HEK293 (cell line): Measurements from ENCODE around the gene HDAC10.

Experiments
- CTCF ChIA-PET: fragments of 350-600 bp; formaldehyde crosslinking; extraction: SDS; loops from one replicate; lab custom pipeline; 2021; ENCODE audit warnings: antibody characterized with exemption; lab: Yijun Ruan, JAX
- POLR2A ChIA-PET: fragments of 300-600 bp; formaldehyde crosslinking; extraction: SDS; loops from one replicate; lab custom pipeline; 2020; ENCODE audit warnings: antibody characterized with exemption, inconsistent platforms; lab: Yijun Ruan, JAX
- H3K27ac ChIP-seq: fragments of 200-500 bp; sonication (Bioruptor generic); 2 replicates; pipeline ENCODE4 v1.5.1; 2014; ENCODE audit warnings: low read depth, low read length, control low read depth, inconsistent platforms; ENCODE audit errors: extremely low read depth
- H3K36me3 ChIP-seq, 2 experiments: fragments of 200-500 bp in 1 of 2; sonication (Bioruptor generic) in 1 of 2; 1 replicate in 1 of 2; 2 replicates in 1 of 2; pipeline ENCODE4 v1.5.1; 2014 to 2017; ENCODE audit warnings: inconsistent platforms in 2 of 2, low read length in 2 of 2; ENCODE audit not compliant: control insufficient read depth in 2 of 2, insufficient read depth in 1 of 2
- H3K4me1 ChIP-seq: fragments of 200-500 bp; sonication (Bioruptor generic); 2 replicates; pipeline ENCODE4 v1.5.1; 2014; ENCODE audit warnings: mild to moderate bottlenecking, low read length, inconsistent platforms; ENCODE audit not compliant: control insufficient read depth, insufficient read depth
- H3K4me3 ChIP-seq: 2 replicates; pipeline ENCODE4 v1.5.1; 2011; ENCODE audit warnings: low read depth, mild to moderate bottlenecking, control low read depth, low read length, moderate library complexity
- H3K9me3 ChIP-seq: fragments of 200-500 bp; sonication (Bioruptor generic); 2 replicates; pipeline ENCODE4 v1.5.1; 2014; ENCODE audit warnings: low read depth, low read length, inconsistent platforms; ENCODE audit not compliant: control insufficient read depth, insufficient read depth
- BCL11A ChIP-seq: fragments of 450-650 bp; formaldehyde crosslinking; IDR thresholded peaks from 2 replicates; pipeline ENCODE4 v1.5.1; 2016; ENCODE audit warnings: low read depth, missing biosample characterization, missing genetic modification characterization
- BCL11B ChIP-seq: fragments of 450-650 bp; formaldehyde crosslinking; IDR thresholded peaks from 2 replicates; pipeline ENCODE4 v1.5.1; 2016; ENCODE audit warnings: low read depth, missing biosample characterization, missing genetic modification characterization
- GLI4 ChIP-seq: fragments of 450-650 bp; formaldehyde crosslinking; IDR thresholded peaks from 2 replicates; pipeline ENCODE4 v1.5.1; 2016; ENCODE audit warnings: missing biosample characterization, missing genetic modification characterization
- HIC1 ChIP-seq: fragments of 450-650 bp; formaldehyde crosslinking; IDR thresholded peaks from 2 replicates; pipeline ENCODE4 v1.5.1; 2016; ENCODE audit warnings: missing biosample characterization, missing genetic modification characterization
- HOXD13 ChIP-seq: sonication (generic); formaldehyde crosslinking; IDR thresholded peaks from 2 replicates; pipeline ENCODE4 v1.8.0; 2022; ENCODE audit warnings: missing genetic modification reagents, borderline replicate concordance
- KLF1 ChIP-seq: fragments of 450-650 bp; formaldehyde crosslinking; IDR thresholded peaks from 2 replicates; pipeline ENCODE4 v1.5.1; 2016; ENCODE audit warnings: missing biosample characterization, missing genetic modification characterization
- KLF16 ChIP-seq: fragments of 450-650 bp; formaldehyde crosslinking; IDR thresholded peaks from 2 replicates; pipeline ENCODE4 v1.5.1; 2017; ENCODE audit warnings: missing biosample characterization, missing genetic modification characterization
- OVOL3 ChIP-seq: fragments of 450-650 bp; formaldehyde crosslinking; IDR thresholded peaks from 2 replicates; pipeline ENCODE4 v1.5.1; 2016; ENCODE audit warnings: missing biosample characterization, missing genetic modification characterization
- ZBTB1 ChIP-seq: fragments of 450-650 bp; formaldehyde crosslinking; IDR thresholded peaks from 2 replicates; pipeline ENCODE4 v1.5.1; 2016; ENCODE audit warnings: missing biosample characterization, missing genetic modification characterization
- ZBTB21 ChIP-seq: fragments of 450-650 bp; formaldehyde crosslinking; IDR thresholded peaks from 2 replicates; pipeline ENCODE4 v1.5.1; 2017; ENCODE audit warnings: missing biosample characterization, missing genetic modification characterization
- ZBTB6 ChIP-seq: fragments of 450-650 bp; formaldehyde crosslinking; IDR thresholded peaks from 2 replicates; pipeline ENCODE4 v1.5.1; 2017; ENCODE audit warnings: missing biosample characterization, missing genetic modification characterization
- ZNF155 ChIP-seq: fragments of 450-650 bp; formaldehyde crosslinking; IDR thresholded peaks from 2 replicates; pipeline ENCODE4 v1.5.1; 2016; ENCODE audit warnings: missing biosample characterization, missing genetic modification characterization
- ZNF157 ChIP-seq: fragments of 450-650 bp; formaldehyde crosslinking; IDR thresholded peaks from 2 replicates; pipeline ENCODE4 v1.5.1; 2016; ENCODE audit warnings: missing biosample characterization, missing genetic modification characterization
- ZNF548 ChIP-seq: fragments of 450-650 bp; formaldehyde crosslinking; IDR thresholded peaks from 2 replicates; pipeline ENCODE4 v1.5.1; 2016; ENCODE audit warnings: missing biosample characterization, missing genetic modification characterization
- ZNF555 ChIP-seq: fragments of 450-650 bp; formaldehyde crosslinking; conservative IDR thresholded peaks from 2 replicates; pipeline ENCODE4 v1.5.1; 2017; ENCODE audit warnings: missing biosample characterization, mild to moderate bottlenecking, missing genetic modification characterization, inconsistent platforms
- ZNF596 ChIP-seq: fragments of 450-650 bp; IDR thresholded peaks from 2 replicates; pipeline ENCODE4 v1.5.0; 2018; ENCODE audit warnings: missing biosample characterization, mild to moderate bottlenecking, missing genetic modification characterization, moderate library complexity
- ZNF600 ChIP-seq: fragments of 450-650 bp; formaldehyde crosslinking; IDR thresholded peaks from 2 replicates; pipeline ENCODE4 v1.5.1; 2016; ENCODE audit warnings: missing biosample characterization, missing genetic modification characterization
- ZNF610 ChIP-seq: fragments of 450-650 bp; formaldehyde crosslinking; IDR thresholded peaks from 2 replicates; pipeline ENCODE4 v1.5.1; 2016; ENCODE audit warnings: missing biosample characterization, missing genetic modification characterization, borderline replicate concordance
- ZNF639 ChIP-seq: fragments of 450-650 bp; formaldehyde crosslinking; IDR thresholded peaks from 2 replicates; pipeline ENCODE4 v1.5.1; 2016; ENCODE audit warnings: missing biosample characterization, missing genetic modification characterization
- ZNF664 ChIP-seq: fragments of 450-650 bp; formaldehyde crosslinking; IDR thresholded peaks from 2 replicates; pipeline ENCODE4 v1.5.1; 2016; ENCODE audit warnings: missing biosample characterization, missing genetic modification characterization
- ZNF776 ChIP-seq: fragments of 450-650 bp; formaldehyde crosslinking; IDR thresholded peaks from 2 replicates; pipeline ENCODE4 v1.5.0; 2017; ENCODE audit warnings: missing biosample characterization, missing genetic modification characterization, borderline replicate concordance
- ZNF792 ChIP-seq: fragments of 450-650 bp; formaldehyde crosslinking; IDR thresholded peaks from 2 replicates; pipeline ENCODE4 v1.5.1; 2016; ENCODE audit warnings: missing biosample characterization, missing genetic modification characterization

The HDAC10 gene

GRCh38 chr22:50253941-50254340 lies 2.9 kb upstream of the HDAC10 start:
- Histone ChIP-seq H3K4me1 (peaks cover 9% of the 10 kb centered on the region), H3K36me3 (peaks cover 0 to 80% of the 10 kb centered on the region in 2 experiments; a peak in 1 of 3 replicates), H3K9me3 (no peaks in the 10 kb centered on the region), H3K4me3 (no peak overlapping the region), H3K27ac (no peak overlapping the region)
- TF ChIP-seq HIC1 (0 out of 2 replicates have a peak, but pooled peaks have one; percentile 16), ZNF792 (0 out of 2 replicates have a peak, but pooled peaks have one; percentile 20), KLF16 (no peak), ZNF600 (tag by site-specific recombination) (0 out of 2 replicates have a peak, but pooled peaks have one; percentile 38), ZNF548 (tag by site-specific recombination) (no peak), HOXD13 (CRISPR knock-in tag) (no peak), ZNF776 (tag by site-specific recombination) (no peak), KLF1 (peak; percentile 47; the same call in 1 of the 2 replicates)
- ChIA-PET POLR2A (no interaction called here), CTCF (interaction anchor here (0.7 kb wide), 1 partner anchor 22 kb away, joined by 3 read pairs; no protein-coding TSS in a partner anchor)

GRCh38 chr22:50253046-50253915 lies 2.2 kb upstream of the HDAC10 start:
- peaks cover 9% of the 10 kb centered on the region for H3K4me1 ChIP-seq
- TF ChIP-seq ZNF792, result no peak
- no peak for TF ChIP-seq ZNF639 (tag by site-specific recombination)
- TF ChIP-seq ZNF155 (tag by site-specific recombination), result no peak
- TF ChIP-seq ZBTB6 (tag by site-specific recombination), result no peak
- no peak for TF ChIP-seq ZNF596 (tag by site-specific recombination)
- TF ChIP-seq ZNF610 (tag by site-specific recombination), result no peak
- no peak for TF ChIP-seq OVOL3 (tag by site-specific recombination)
- TF ChIP-seq ZNF600 (tag by site-specific recombination), result no peak
- peak; percentile 79 for TF ChIP-seq BCL11B (tag by site-specific recombination)
- no peak for TF ChIP-seq ZNF664 (tag by site-specific recombination)
- TF ChIP-seq ZBTB21 (tag by site-specific recombination), result no peak
- no peak for TF ChIP-seq ZNF555 (tag by site-specific recombination)
- no peak for TF ChIP-seq ZBTB1 (tag by site-specific recombination)
- no peak for TF ChIP-seq ZNF157
- peak; percentile 60 for TF ChIP-seq BCL11A (tag by site-specific recombination)
- TF ChIP-seq GLI4 (tag by site-specific recombination), result no peak
- TF ChIP-seq, all 188 proteins: peak for 2
- CTCF ChIA-PET, result interaction anchor here (0.5 to 2.6 kb wide), 15 partner anchors 11 to 309 kb away, joined by 3 to 17 read pairs (median 4); partner anchors contain the start of genes PLXNB2, SCO2 and SYCE3
- POLR2A ChIA-PET, result interaction anchor here (0.6 to 1.9 kb wide), 4 partner anchors 10 to 72 kb away, joined by 3 to 7 read pairs (median 6); no protein-coding TSS in a partner anchor
- Histone ChIP-seq H3K4me3 (no peak overlapping the region), H3K9me3 (no peaks in the 10 kb centered on the region), H3K27ac (no peak overlapping the region), H3K36me3 (peaks cover 0 to 80% of the 10 kb centered on the region in 2 experiments; a peak in 1 of 3 replicates)
